GM12875 (cell line): ENCODE data around the gene KLHL33.
A peak's percentile ranks its signal among the peaks of the same experiment; 100 is the strongest.

Experiments used
- H3K4me3 ChIP-seq: one replicate; pipeline ENCODE4 v1.5.1; 2011; ENCODE audit warnings: low read depth, low read length, control low read depth
- CTCF ChIP-seq: IDR thresholded peaks from 2 replicates; pipeline ENCODE4 v1.5.1; 2011; ENCODE audit warnings: low read depth, mild to moderate bottlenecking, control low read depth, inconsistent platforms, low read length, moderate library complexity, borderline replicate concordance; ENCODE audit not compliant: insufficient read depth

KLHL33 gene

DNA sequence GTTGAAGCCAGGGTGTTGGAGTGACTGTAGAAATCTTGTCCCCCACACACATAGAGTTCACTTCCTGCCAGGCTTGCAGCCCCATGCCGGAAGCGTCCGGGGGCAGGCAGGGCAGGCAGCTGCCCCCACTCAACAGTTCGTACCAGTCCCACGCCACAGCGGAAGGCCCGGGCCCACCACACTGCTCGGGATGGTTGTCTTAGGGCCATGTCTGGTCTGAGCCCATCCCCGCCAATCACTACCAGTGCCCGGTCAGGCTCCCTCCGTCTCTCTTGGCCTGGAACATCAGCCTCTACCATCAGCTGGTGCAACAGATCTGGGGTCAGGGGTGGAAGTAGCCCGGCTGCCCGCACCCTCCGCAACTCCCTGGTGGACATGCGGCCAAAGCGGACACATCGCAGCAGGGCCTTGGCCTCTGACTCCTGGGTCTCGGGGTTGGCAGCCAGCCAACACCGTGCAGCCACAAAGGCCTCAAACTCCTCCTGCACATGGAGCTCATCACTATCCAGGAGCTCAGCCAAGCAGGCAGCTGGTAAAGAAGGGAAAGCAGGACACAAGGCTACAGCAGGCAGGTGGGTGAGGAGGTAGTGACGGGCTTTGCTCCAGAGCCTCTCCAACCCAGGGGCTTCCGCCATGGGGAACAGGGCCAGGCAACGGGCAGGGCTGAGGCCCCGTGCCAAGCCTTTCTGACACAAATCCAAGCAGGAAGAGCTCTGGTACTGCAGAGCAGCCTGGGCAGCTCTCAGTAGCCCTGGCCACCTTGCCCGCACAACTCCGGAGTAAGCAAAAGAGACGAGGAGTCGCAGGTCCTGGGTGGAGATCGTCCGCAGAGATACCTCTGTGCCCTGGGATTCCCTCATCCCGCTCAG, 5.9 kb downstream of the KLHL33 start:
- TF ChIP-seq CTCF, result no peak

GRCh38 chr14:20428802-20429201, 7.2 kb downstream of the KLHL33 start:
- TF ChIP-seq CTCF, result no peak
- no peak overlapping the region for H3K4me3 ChIP-seq

More for the DNA sequence above, 5.9 kb downstream of the KLHL33 start:
- H3K4me3 ChIP-seq, result no peak overlapping the region

GRCh38 chr14:20428010-20428365, 8.0 kb downstream of the KLHL33 start:
- peak overlapping the region; percentile 28 for H3K4me3 ChIP-seq
- TF ChIP-seq CTCF, result no peak

GRCh38 chr14:20427231-20428009, 8.5 kb downstream of the KLHL33 start:
- no peak for TF ChIP-seq CTCF
- H3K4me3 ChIP-seq, result peak overlapping the region; percentile 30

DNA sequence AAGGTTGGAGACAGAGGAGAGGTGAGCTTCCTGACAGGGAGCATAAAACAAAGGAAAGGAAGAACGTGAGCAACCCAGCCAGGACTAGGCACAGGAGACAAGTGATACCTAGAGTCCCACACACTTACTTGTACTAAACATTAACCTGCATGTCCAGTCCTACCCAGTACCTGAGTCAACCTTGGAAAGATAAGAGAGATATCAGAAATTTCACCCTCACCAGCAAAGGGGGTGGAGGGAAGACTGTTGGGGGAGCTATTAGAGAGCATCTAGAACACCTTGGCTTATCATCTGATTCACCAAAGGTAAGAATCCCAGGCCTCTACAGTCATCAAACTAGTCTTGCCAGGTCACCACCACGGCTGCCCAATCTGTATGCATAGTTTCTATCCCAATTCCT, 11.1 kb downstream of the KLHL33 start:
- TF ChIP-seq CTCF, result no peak
- no peak overlapping the region for H3K4me3 ChIP-seq

DNA sequence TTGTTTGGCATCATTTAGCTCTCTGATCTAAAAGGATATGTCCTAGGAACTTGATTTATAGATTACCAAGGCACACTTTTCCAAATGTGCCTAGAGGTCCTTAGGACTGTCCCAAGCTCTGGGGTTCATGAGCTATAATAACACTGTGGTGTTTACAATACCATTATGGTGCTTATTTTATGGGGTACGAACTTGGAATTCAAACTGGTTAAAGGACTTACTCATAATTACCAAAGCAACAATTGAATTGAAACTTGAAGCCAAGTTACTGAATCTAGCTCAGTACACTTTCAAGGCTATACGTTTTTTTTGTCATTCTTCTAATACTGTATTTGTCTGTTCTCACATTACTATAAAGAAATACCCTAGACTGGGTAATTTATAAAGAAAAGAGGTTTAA, 13.1 kb downstream of the KLHL33 start:
- H3K4me3 ChIP-seq, result no peak overlapping the region
- TF ChIP-seq CTCF, result no peak
